ENCODE data around the gene SLC22A16. TPM values are rescaled to one million over a fixed set of nuclear protein-coding genes. Genes with fewer than 3 reads are reported as not detected.
A peak's percentile ranks its signal among the peaks of the same experiment; 100 is the strongest.

SLC22A16 gene
- total RNA-seq (under 1 TPM in 1 of 5 donors, not detected in 4; 0.92 TPM), polyA plus RNA-seq (under 1 TPM in 2 of 3 donors, not detected in 1; 0.30 to 0.31 TPM)
- long read RNA-seq, donor 1, result 0 reads
- long read RNA-seq, donor 2, result 0 reads
- long read RNA-seq, donor 3, result 0 reads
- long read RNA-seq, donor 4, result 0 reads
- long read RNA-seq, donor 5, result 0 reads
- long read RNA-seq, donor 6, result 0 reads
- long read RNA-seq, donor 7, result 0 reads
- long read RNA-seq, donor 8, result 0 reads
- long read RNA-seq, donor 9, result 0 reads
- long read RNA-seq, donor 10, result 0 reads

DNA sequence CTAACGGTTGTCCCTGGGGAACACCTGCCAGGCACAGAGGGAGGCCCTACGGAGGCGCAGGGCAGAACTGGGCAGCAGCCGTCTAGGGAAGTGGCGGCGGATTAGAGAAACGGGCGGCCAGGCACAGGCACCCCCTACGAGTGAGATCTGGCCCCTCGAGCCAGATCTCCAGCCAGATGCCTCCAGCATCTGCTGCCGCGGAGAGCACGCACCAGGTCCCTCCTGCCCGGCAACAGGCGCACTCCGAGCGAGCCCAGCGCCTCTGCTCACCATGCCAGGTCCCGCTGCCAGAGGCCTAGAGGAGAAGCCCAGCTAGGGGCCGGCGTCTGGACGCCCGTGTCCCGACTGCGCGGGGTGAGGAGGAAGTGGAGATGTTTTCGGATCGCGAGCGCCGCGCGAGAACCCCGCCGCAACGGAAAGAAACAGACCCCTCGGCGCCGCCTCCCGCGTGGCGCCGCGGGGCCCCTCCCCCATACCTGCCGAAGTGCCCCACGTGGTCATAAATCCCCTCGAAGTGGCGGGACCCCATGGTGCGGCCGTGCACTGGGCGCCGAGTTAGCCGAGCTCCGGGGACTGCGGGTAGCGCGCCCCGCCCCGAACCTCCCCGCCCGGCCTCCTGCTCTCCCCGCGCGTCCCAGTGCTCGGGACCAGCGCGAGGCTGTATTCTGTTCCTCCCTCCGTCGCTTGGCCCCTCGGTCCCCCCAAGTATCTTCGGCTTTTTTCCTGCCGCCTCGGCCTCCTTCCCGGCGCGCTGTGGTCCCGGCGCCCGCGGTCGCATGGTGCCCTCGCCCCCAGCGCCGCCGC is at the start of gene SLC22A16:
Gene SLC22A16, minus strand, starts transcription at position 568 of the 804 bp plus-strand sequence. Its CDS starts 39 bp downstream, at position 529.
- Histone ChIP-seq H3K27ac (peak within 1 kb of the TSS in 1 of 5 donors; percentile 40), H3K27me3 (peaks cover 0 to 34% (median 14%) of the 10 kb centered on the region in 3 donors), H3K4me3 (peak within 1 kb of the TSS; percentile 38 to 51 (median 45)), H3K36me3 (no peaks in the 10 kb centered on the region), H3K4me1 (peaks cover 0 to 19% (median 13%) of the 10 kb centered on the region in 4 donors), H3K9me3 (peaks cover 0 to 7% (median 1%) of the 10 kb centered on the region in 4 donors)
- TF ChIP-seq POLR2AphosphoS5 (IDR thresholded peaks at IDR 0.05) (no peak), CTCF (IDR thresholded peaks at IDR 0.05) (no peak), EP300 (IDR thresholded peaks at IDR 0.05) (no peak), POLR2A (IDR thresholded peaks at IDR 0.05) (no peak)
- 4 to 9% (median 5%) methylated on average over 36 to 83 of the region's 85 CpGs for WGBS, 5 donors
- DNase-seq, result peak in 1 of 2 donors; percentile 54
- intact Hi-C loops (cut with DNase I; ENCODE audit: low total_unique reads), result no loop called here

DNA sequence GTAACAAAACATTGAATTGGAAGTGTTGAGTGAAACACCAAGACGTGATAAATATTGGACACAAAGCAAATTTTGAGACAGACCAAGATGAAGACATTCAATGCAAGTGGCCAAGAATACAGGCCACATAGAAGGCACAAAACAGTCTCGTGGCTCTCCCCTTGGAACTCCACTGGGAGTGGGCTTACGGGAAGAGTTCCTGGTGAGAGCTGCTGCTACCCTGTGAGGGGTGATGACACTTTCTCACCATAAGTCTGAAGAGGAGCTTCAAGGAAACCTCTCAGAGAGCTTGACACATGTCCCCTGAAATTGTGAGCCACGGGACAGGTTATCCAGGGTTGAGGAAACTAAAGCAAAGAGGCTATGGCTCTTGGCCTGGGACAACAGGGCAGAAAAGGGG is 48.6 kb upstream of the SLC22A16 start:
- Histone ChIP-seq H3K27me3 (no peaks in the 10 kb centered on the region), H3K4me3 (no peak overlapping the region), H3K9me3 (no peaks in the 10 kb centered on the region), H3K36me3 (no peaks in the 10 kb centered on the region), H3K4me1 (peaks cover 0 to 13% (median 5%) of the 10 kb centered on the region in 4 donors), H3K27ac (no peak overlapping the region)
- 53 to 88% (median 72%) methylated on average over 4 of the region's 4 CpGs for WGBS, 5 donors
- intact Hi-C loops (cut with DNase I; ENCODE audit: low total_unique reads), result no loop called here
- TF ChIP-seq POLR2AphosphoS5 (IDR thresholded peaks at IDR 0.05) (no peak), POLR2A (IDR thresholded peaks at IDR 0.05) (no peak), EP300 (IDR thresholded peaks at IDR 0.05) (no peak), CTCF (IDR thresholded peaks at IDR 0.05) (no peak)
- DNase-seq, result no peak

GRCh38 chr6:110524305-110524704 is 47.9 kb upstream of the SLC22A16 start:
- Histone ChIP-seq H3K27ac (no peak overlapping the region), H3K4me3 (no peak overlapping the region), H3K9me3 (no peaks in the 10 kb centered on the region), H3K27me3 (no peaks in the 10 kb centered on the region), H3K4me1 (peaks cover 0 to 10% (median 5%) of the 10 kb centered on the region in 4 donors), H3K36me3 (no peaks in the 10 kb centered on the region)
- DNase-seq, result no peak
- WGBS, 5 donors, result 66 to 90% (median 75%) methylated on average over 2 of the region's 2 CpGs
- no peak for TF ChIP-seq POLR2A (IDR thresholded peaks at IDR 0.05)
- no peak for TF ChIP-seq CTCF (IDR thresholded peaks at IDR 0.05)
- no peak for TF ChIP-seq POLR2AphosphoS5 (IDR thresholded peaks at IDR 0.05)
- no peak for TF ChIP-seq EP300 (IDR thresholded peaks at IDR 0.05)
- intact Hi-C loops (cut with DNase I; ENCODE audit: low total_unique reads), result loop anchor here (5.0 kb wide), 1 partner anchor 423 kb away; no protein-coding TSS in a partner anchor

GRCh38 chr6:110523451-110524021 is 47.1 kb upstream of the SLC22A16 start:
- Histone ChIP-seq H3K27ac (no peak overlapping the region), H3K4me1 (peaks cover 0 to 9% (median 4%) of the 10 kb centered on the region in 4 donors), H3K4me3 (no peak overlapping the region), H3K9me3 (no peaks in the 10 kb centered on the region), H3K27me3 (no peaks in the 10 kb centered on the region), H3K36me3 (no peaks in the 10 kb centered on the region)
- no peak for DNase-seq
- 76 to 86% (median 79%) methylated on average over 4 of the region's 4 CpGs for WGBS, 5 donors
- TF ChIP-seq POLR2A (IDR thresholded peaks at IDR 0.05), result no peak
- no peak for TF ChIP-seq POLR2AphosphoS5 (IDR thresholded peaks at IDR 0.05)
- TF ChIP-seq CTCF (IDR thresholded peaks at IDR 0.05), result no peak
- no peak for TF ChIP-seq EP300 (IDR thresholded peaks at IDR 0.05)
- intact Hi-C loops (cut with DNase I; ENCODE audit: low total_unique reads), result loop anchor here (5.0 kb wide), 1 partner anchor 424 kb away; no protein-coding TSS in a partner anchor
